HG02798 (cell line): Measurements from ENCODE around the gene CSNK1G3.
A peak's percentile ranks its signal among the peaks of the same experiment; 100 is the strongest.
"Not testable (repeated sequence)": the region's sequence is repeated elsewhere in the genome, so short reads cannot be mapped to it uniquely, and the experiment has no call there.

Experiments used
- ATAC-seq: cut with Tn5 transposase; IDR thresholded peaks from one replicate; pipeline ENCODE4 v1.9.1; 2021; ENCODE audit warnings: mild to moderate bottlenecking; ENCODE audit not compliant: unreplicated experiment, poor library complexity

CSNK1G3 gene

DNA sequence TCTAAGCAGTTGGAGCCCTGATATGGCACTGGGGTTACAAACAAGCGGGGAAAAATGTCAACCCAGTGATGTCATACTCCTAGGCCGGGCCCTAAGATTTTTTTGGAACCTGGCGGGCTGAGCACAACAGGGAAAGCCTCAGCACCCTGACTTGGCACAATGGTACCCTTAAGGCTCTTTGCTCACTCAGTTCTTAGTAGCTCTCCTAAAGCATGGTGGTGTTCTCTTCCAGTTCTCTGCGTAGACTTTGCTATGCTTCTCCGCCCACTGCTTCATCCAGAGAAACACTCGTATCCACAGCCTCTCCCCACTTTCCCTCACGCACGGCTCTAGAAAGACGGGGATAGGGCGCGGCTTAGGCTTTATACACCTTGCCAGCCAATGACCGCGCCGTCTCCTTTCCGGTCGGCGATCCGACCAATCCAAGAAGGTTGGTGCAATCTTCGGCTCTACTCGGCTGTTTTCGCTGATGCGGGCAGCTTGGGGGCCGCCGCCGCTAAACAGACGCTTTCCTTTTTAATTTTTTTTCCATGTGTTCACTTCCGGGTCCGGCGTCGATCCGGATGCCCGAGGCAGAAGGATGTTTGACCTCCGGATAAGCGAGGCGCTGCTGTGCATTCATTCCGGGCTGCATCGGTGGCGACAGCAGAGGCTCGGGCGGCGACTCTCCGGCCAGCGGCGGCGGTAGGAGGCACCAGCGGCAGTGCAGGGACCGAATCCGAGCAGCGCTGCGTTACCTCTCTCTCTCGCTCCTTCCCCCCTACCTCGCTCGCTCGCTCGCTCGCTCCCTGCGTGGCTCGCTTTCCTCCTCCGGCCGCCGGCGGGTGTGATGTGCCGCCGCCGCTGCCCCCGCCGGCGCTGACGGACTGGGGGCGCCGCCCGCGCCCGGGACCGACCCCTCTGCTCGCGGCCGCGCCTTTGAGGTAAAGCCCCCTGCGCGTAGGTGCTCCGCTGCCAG is at the start of gene CSNK1G3:
Gene CSNK1G3 (plus strand): TSS at position 530 of the 958 bp plus-strand sequence. CDS start 33,487 bp downstream, outside the sequence.
- ATAC-seq = peak; percentile 95

GRCh38 chr5:123466839-123467238 is 45.1 kb upstream of the CSNK1G3 start:
- not testable (repeated sequence) for ATAC-seq

- ATAC-seq = no peak
Observed at GRCh38 chr5:123471385-123471784, 40.6 kb upstream of the CSNK1G3 start.

DNA sequence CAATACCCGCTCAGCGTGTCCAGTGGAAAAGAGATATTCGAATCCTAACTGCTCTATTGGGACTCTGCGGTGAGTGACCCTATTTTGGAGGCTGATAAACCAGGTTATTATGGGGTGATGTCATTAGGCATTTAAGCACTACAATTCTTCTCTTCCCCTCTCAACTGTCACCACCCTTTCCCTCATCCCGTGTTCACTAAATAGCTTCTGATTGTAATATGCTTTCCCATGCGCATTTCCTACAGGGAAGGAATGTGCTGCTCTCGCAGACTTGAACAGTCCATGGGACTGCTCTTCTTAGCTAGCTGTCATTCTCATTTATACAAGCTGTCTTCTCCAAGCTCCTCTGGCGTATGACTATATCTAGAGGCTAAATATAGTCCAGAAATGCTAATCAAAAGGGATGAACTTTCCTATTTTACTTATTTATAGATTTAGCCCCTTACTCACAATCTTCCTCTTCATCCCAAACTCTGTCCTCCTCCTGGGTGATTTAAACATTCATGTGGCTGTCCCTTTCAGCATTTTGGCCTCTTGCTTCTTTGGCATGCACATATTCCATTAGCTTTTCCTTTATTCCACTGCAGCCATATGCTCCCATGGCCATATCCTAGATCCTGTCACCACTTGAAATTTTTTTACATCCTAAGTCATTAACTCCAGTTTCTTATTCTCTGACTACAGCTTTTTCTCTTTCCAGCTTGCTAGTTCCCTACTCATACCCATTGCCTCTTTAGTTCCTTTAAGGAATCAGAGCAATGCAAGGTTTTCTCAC is 39.6 kb upstream of the CSNK1G3 start:
- ATAC-seq = no peak

- ATAC-seq = no peak
Observed at GRCh38 chr5:123474228-123474627, 37.7 kb upstream of the CSNK1G3 start.

- ATAC-seq = no peak
Observed at GRCh38 chr5:123476731-123477130, 35.2 kb upstream of the CSNK1G3 start.

GRCh38 chr5:123478546-123478945 is 33.4 kb upstream of the CSNK1G3 start:
- no peak for ATAC-seq

DNA sequence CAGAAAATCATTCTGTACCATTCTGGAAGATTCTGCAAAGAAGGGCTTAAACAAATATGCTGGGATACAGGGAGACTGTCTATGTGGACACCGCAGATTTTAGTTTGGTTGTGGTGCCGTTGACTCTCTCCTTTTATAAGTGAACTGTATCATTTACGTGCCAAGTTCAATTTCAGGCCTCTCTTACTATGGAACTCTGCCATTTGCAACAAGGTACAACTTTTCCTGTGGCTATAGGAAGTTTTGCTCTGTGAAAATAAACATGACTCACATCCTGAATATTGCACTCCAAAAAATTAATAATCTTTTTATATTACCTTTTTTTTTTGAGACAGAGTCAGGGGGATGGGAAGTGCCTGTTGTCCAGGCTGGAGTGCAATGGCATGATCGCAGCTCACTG is 29.7 kb upstream of the CSNK1G3 start:
- ATAC-seq = no peak

DNA sequence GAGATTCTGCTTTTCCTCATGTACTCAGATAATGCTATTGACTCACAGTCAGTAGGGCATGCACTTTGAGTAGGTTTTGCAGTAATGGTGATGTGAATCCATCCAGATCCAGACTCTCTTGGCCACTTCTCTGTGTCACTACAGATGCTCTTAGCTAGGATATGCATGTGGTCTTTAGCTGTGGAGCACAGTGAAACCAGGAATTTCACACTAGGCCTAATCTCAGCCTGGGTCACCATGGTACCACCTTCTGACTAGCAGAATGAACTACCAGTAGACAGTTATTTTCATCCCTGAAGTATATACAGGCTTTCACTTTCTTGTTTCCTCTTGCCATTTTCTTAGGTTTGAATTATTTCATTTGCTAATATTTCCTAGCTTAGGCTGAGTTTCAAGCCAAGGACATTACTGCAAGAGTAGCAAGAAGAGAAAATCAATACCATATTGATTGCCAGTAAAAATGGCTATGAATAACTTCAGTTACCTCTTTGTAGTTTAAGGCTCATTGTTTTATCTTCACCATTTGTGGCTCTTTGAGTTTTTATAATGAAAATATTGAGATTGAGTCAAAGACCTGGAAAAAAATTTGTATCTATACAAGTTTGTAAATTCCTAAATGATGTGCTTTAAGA is 28.4 kb upstream of the CSNK1G3 start:
- ATAC-seq = no peak

GRCh38 chr5:123485275-123485674 is 26.7 kb upstream of the CSNK1G3 start:
- ATAC-seq = no peak

DNA sequence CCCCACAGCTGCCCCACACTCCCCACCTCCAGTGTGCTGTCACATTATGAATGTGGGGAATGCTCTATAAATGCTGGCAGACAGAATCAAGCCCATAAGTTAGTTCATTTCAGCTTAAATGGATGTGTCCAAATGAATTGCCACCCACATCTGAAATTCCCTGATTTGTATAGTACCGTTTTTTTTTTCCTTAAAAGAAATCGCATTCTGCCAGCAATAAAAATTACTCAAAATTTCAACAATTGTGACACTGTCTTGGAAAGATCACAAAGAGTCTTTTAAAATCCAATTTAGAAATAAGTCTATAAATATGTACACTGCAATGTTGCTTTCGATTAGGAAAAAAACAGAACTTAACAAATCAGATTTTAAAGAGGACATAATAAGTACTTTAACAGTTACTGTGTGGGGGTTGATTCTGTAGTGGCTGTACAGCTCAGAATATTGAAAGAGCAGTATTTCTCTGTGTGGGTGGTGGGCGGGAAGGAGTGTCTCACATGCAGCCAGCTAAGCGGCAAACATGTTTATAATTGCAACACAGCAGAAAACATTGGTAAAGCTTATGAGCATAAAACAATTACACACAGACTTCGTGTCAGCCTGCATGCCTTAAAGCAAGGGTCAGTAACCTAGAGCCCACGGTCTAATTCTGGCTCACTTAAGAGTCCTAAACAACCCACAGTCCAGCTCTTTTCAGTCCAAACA is 24.9 kb upstream of the CSNK1G3 start:
- ATAC-seq = no peak

DNA sequence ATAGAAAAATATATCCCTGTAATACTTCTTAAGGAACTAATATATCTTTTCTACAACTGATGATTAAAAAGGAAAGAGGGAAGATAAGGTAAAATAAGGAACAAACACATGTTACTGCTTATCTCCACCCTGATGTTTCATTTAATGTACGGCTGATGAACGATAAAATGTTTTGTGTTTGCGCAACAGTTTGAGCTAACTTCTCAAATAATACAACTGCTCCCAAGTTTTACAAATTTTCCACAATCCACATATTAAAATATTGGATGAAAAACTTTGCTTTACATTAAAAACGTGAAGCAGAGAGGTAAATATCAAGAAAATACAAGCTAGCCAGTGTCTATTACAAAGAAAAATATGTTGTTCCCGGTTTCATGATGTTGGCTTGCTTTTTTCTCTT is 21.0 kb upstream of the CSNK1G3 start:
- no peak for ATAC-seq

DNA sequence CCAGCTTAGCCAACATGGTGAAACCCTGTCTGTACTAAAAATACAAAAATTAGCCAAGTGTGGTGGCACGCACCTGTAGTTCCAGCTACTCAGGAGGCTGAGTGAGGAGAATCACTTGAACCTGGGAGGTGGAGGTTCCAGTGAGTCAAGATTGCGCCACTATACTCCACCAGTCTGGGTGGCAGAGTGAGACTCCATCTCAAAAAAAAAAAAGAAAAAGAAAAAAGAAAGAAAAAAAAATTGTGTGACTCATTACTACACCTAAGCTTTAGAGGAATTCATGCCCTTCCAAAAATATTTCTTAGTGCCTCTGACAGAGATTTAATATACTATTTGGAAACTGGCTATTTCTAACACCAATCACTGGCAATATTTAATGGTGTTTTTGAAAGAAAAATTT is 16.8 kb upstream of the CSNK1G3 start:
- ATAC-seq = not testable (repeated sequence)

GRCh38 chr5:123496892-123497291 is 15.1 kb upstream of the CSNK1G3 start:
- ATAC-seq = no peak

- no peak for ATAC-seq
Observed at GRCh38 chr5:123500471-123500870, 11.5 kb upstream of the CSNK1G3 start.

DNA sequence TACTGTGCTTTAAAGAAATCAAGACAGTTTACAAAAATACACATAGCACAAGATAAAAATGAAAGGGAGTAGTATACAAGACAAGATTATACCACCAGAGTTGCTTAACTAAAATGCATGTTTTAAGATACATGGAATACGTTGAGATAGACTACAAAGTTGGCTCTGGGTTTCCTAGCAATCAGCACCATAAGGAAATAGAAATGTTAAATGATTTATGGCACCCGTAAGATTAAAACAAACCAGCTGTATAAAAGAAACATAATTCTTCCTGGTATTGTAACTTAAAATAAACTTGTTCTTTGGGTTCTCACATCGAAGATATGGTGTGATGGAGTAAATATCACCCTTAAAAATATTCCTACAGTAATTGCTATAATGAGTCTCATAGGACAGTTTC is 9.9 kb upstream of the CSNK1G3 start:
- ATAC-seq = no peak

GRCh38 chr5:123503299-123503698 is 8.7 kb upstream of the CSNK1G3 start:
- no peak for ATAC-seq

GRCh38 chr5:123505633-123506032 is 6.3 kb upstream of the CSNK1G3 start:
- ATAC-seq = no peak

- no peak for ATAC-seq
Observed at GRCh38 chr5:123508441-123508840, 3.5 kb upstream of the CSNK1G3 start.

- no peak for ATAC-seq
Observed at GRCh38 chr5:123511290-123511647, 708 bp upstream of the CSNK1G3 start.
